MM.1S (cell line): ENCODE results near the gene LHFPL2.

Source experiments
- DNase-seq: peaks from one replicate; pipeline ENCODE4 v3.0.0-alpha.2; 2015
- H2AFZ ChIP-seq: fragments of 300-600 bp; sonication (generic); 2 replicates; pipeline ENCODE4 v1.6.0; 2016; ENCODE audit warnings: antibody characterized with exemption, low read length
- H3F3A ChIP-seq: fragments of 300-600 bp; sonication (generic); 2 replicates; pipeline ENCODE4 v1.6.1; 2016; ENCODE audit warnings: mild to moderate bottlenecking, antibody characterized with exemption, low read length, moderate library complexity, mixed read lengths; ENCODE audit not compliant: insufficient read depth
- H3K27ac ChIP-seq: fragments of 300-600 bp; sonication (generic); 2 replicates; pipeline ENCODE4 v1.5.1; 2016; ENCODE audit warnings: mild to moderate bottlenecking, low read length
- H3K27me3 ChIP-seq: fragments of 300-600 bp; sonication (generic); replicated peaks from 2 replicates; pipeline ENCODE4 v1.6.0; 2016; ENCODE audit warnings: low read length; ENCODE audit not compliant: insufficient read depth
- H3K36me3 ChIP-seq: fragments of 300-600 bp; sonication (generic); replicated peaks from 2 replicates; pipeline ENCODE4 v1.6.1; 2016; ENCODE audit warnings: mild to moderate bottlenecking, low read length, mixed read lengths; ENCODE audit not compliant: insufficient read depth
- H3K4me1 ChIP-seq: fragments of 300-600 bp; sonication (generic); 2 replicates; pipeline ENCODE4 v1.6.1; 2016; ENCODE audit warnings: low read length, mixed read lengths
- H3K4me2 ChIP-seq: fragments of 300-600 bp; sonication (generic); 2 replicates; pipeline ENCODE4 v1.6.0; 2016; ENCODE audit warnings: low read depth, low read length
- H3K4me3 ChIP-seq: fragments of 300-600 bp; sonication (generic); 2 replicates; pipeline ENCODE4 v1.5.1; 2016; ENCODE audit warnings: low read length, mixed read lengths
- H3K79me2 ChIP-seq: fragments of 300-600 bp; sonication (generic); 2 replicates; pipeline ENCODE4 v1.6.1; 2016; ENCODE audit warnings: mixed run types, low read length, mixed read lengths
- H3K9ac ChIP-seq: fragments of 300-600 bp; sonication (generic); 2 replicates; pipeline ENCODE4 v1.6.1; 2016; ENCODE audit warnings: low read length, mixed read lengths
- H3K9me2 ChIP-seq: fragments of 300-600 bp; sonication (generic); replicated peaks from 2 replicates; pipeline ENCODE4 v1.6.1; 2016; ENCODE audit warnings: mild to moderate bottlenecking, low read length, mixed read lengths; ENCODE audit not compliant: insufficient read depth
- H3K9me3 ChIP-seq: fragments of 300-600 bp; sonication (generic); replicated peaks from 2 replicates; pipeline ENCODE4 v1.6.1; 2016; ENCODE audit warnings: mild to moderate bottlenecking, low read length, mixed read lengths; ENCODE audit not compliant: insufficient read depth
- H4K20me1 ChIP-seq: fragments of 300-600 bp; sonication (generic); 2 replicates; pipeline ENCODE4 v1.6.1; 2016; ENCODE audit warnings: mild to moderate bottlenecking, low read length, moderate library complexity, mixed read lengths; ENCODE audit not compliant: insufficient read depth
- EZH2 ChIP-seq: fragments of 300-600 bp; sonication (generic); optimal IDR thresholded peaks from 2 replicates; pipeline ENCODE3; 2017; ENCODE audit warnings: low read depth, mild to moderate bottlenecking, antibody characterized with exemption, low read length, mixed read lengths
- EZH2phosphoT487 ChIP-seq: fragments of 300-600 bp; sonication (generic); IDR thresholded peaks from 2 replicates; pipeline ENCODE4 v1.6.1; 2018; ENCODE audit warnings: antibody characterized with exemption, low read length
- TF ChIP-seq, protein P1 (sequence below): fragments of 300-600 bp; sonication (generic); IDR thresholded peaks from 2 replicates; pipeline ENCODE4 v1.5.1; 2016; ENCODE audit warnings: antibody characterized with exemption, low read length, mixed read lengths

LHFPL2 gene

GRCh38 chr5:78543916-78544315 is 104.7 kb downstream of the LHFPL2 start:
- Histone ChIP-seq H3K27ac (no peak overlapping the region), H3F3A (no peaks in the 10 kb centered on the region), H3K9me2 (no peaks in the 10 kb centered on the region), H4K20me1 (no peaks in the 10 kb centered on the region), H3K36me3 (no peaks in the 10 kb centered on the region), H3K9me3 (no peaks in the 10 kb centered on the region), H3K9ac (no peak overlapping the region), H3K79me2 (no peaks in the 10 kb centered on the region), H2AFZ (no peak overlapping the region), H3K4me2 (no peak overlapping the region), H3K4me1 (0 out of 2 replicates have a peak, but pooled peaks cover under 1% of the 10 kb centered on the region), H3K27me3 (no peaks in the 10 kb centered on the region), H3K4me3 (no peak overlapping the region)
- DNase-seq: no peak
- TF ChIP-seq EZH2: no peak
- no peak for TF ChIP-seq EZH2phosphoT487
- TF ChIP-seq, protein P1, sequence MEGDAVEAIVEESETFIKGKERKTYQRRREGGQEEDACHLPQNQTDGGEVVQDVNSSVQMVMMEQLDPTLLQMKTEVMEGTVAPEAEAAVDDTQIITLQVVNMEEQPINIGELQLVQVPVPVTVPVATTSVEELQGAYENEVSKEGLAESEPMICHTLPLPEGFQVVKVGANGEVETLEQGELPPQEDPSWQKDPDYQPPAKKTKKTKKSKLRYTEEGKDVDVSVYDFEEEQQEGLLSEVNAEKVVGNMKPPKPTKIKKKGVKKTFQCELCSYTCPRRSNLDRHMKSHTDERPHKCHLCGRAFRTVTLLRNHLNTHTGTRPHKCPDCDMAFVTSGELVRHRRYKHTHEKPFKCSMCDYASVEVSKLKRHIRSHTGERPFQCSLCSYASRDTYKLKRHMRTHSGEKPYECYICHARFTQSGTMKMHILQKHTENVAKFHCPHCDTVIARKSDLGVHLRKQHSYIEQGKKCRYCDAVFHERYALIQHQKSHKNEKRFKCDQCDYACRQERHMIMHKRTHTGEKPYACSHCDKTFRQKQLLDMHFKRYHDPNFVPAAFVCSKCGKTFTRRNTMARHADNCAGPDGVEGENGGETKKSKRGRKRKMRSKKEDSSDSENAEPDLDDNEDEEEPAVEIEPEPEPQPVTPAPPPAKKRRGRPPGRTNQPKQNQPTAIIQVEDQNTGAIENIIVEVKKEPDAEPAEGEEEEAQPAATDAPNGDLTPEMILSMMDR: no peak

DNA sequence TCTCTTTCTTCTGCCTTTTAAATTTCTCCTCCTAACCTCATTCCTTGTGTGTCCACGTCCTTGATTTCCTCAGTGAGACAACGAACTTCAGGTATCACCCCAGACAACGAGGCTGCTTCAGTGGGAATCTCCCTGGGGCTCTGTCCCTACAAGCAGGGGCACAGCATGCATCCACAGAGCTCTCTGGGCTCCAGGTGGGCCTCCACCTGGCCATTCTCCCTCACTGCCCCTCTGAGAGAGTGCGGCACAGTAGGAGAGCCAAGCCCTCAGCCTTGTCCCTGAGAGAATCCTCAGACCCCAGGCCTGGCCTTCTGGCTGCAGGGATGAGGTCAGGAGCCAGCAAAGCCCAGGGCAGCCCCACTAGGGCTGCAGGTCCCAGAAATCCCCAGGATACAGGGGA is 105.3 kb downstream of the LHFPL2 start:
- H3K36me3 ChIP-seq: no peaks in the 10 kb centered on the region
- H3K9ac ChIP-seq: no peak overlapping the region
- H3K27ac ChIP-seq: no peak overlapping the region
- H3K79me2 ChIP-seq: no peaks in the 10 kb centered on the region
- H3K4me3 ChIP-seq: no peak overlapping the region
- H4K20me1 ChIP-seq: no peaks in the 10 kb centered on the region
- peaks cover 7% of the 10 kb centered on the region; the same call in 1 of the 2 replicates for H3K4me1 ChIP-seq
- DNase-seq: no peak
- no peaks in the 10 kb centered on the region for H3K9me3 ChIP-seq
- no peaks in the 10 kb centered on the region for H3K9me2 ChIP-seq
- H2AFZ ChIP-seq: no peak overlapping the region
- H3K4me2 ChIP-seq: no peak overlapping the region
- H3K27me3 ChIP-seq: no peaks in the 10 kb centered on the region
- TF ChIP-seq, protein P1: no peak
- TF ChIP-seq EZH2phosphoT487: no peak
- TF ChIP-seq EZH2: no peak
- H3F3A ChIP-seq: no peaks in the 10 kb centered on the region

GRCh38 chr5:78542321-78542840 is 106.2 kb downstream of the LHFPL2 start:
- Histone ChIP-seq H3K4me2 (no peak overlapping the region), H3K9me3 (no peaks in the 10 kb centered on the region), H3K27me3 (no peaks in the 10 kb centered on the region), H4K20me1 (no peaks in the 10 kb centered on the region), H3K36me3 (no peaks in the 10 kb centered on the region), H3K27ac (no peak overlapping the region), H3F3A (no peaks in the 10 kb centered on the region), H3K4me1 (peaks cover 10% of the 10 kb centered on the region; the same call in 1 of the 2 replicates), H3K4me3 (no peak overlapping the region), H2AFZ (no peak overlapping the region), H3K9ac (no peak overlapping the region), H3K79me2 (no peaks in the 10 kb centered on the region), H3K9me2 (no peaks in the 10 kb centered on the region)
- TF ChIP-seq, protein P1: no peak
- DNase-seq: no peak
